HG02884 (cell line): ENCODE results near the gene CLECL1.
A peak's percentile ranks its signal among the peaks of the same experiment; 100 is the strongest.
"Not testable (repeated sequence)": the region's sequence is repeated elsewhere in the genome, so short reads cannot be mapped to it uniquely, and the experiment has no call there.

Source experiments
- ATAC-seq: cut with Tn5 transposase; IDR thresholded peaks from one replicate; pipeline ENCODE4 v1.9.1; 2021; ENCODE audit warnings: mild to moderate bottlenecking, moderate library complexity; ENCODE audit not compliant: unreplicated experiment

Gene CLECL1

DNA sequence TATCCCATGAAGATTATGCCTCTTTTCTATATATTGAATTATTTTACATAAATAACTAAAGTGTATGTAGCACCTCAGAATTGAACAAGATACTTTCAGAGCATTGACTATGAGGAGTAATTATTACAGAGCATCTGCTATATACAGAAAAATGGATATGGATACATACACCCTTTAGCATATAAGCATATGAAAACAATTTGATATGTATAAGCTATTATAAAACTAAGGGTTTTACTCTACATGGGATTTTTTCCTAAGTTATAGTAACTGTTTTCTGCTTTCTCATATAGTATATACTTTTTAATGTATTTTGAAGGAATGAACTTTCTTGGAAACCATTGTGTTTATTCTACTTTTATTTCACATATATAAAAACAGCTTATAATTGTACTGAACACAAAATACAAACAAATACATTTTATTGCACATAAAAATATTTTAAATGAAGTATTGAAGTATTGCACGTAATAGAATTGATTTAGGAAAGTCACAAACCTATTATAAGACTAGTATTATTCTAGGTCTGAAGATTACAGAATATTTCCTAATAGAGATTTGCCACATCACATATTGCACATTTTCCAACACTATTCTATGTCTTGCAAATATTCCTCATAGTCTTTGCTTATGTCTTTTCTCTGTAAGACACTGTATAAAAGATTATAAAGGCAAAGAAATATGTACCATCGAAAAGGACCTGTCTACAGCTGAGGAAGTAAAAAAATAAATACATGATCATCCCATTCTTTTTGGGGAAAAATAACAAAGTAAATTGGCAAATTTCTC, 19.4 kb upstream of the CLECL1 start:
- no peak for ATAC-seq

DNA sequence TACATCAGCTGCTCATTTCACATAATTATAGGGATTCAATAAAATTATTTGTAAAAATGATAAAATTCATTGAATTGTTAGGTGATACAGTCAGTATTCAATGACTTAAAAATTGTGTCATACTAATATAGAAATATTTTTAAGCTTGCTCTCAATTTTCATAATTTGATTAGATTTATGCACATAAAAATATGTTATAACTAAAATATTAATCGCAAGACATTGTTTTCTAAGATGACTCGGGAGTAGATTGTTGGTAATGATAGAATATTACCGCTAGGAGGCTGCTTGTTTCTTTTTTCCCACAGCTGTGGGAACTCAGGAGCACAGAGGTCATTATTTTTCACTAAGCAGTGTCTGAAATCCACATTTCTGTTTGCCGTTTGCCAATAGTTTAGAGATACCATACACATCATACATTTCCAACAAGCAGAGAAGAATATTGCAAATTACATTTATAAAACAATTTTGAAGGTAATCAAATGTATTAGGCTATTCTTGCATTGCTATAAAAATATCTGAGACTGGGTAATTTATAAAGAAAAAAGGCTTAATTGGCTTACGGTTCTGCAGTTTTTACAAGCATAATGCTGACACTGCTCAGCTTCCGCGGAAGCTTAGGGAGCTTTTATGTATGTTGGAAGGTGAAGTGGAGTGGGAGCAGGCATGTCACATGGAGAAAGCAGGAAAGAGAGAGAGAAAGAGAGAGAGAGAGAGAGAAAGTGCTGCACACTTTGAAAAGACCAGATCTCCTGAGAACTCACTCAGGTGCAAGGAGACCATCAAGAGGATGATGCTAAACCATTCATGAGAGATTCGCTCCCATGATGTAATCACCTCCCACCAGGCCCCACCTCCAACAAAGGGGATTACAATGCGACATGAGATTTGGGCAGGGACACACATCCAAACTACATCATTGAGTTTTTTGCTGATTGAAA, 18.6 kb upstream of the CLECL1 start:
- no peak for ATAC-seq

DNA sequence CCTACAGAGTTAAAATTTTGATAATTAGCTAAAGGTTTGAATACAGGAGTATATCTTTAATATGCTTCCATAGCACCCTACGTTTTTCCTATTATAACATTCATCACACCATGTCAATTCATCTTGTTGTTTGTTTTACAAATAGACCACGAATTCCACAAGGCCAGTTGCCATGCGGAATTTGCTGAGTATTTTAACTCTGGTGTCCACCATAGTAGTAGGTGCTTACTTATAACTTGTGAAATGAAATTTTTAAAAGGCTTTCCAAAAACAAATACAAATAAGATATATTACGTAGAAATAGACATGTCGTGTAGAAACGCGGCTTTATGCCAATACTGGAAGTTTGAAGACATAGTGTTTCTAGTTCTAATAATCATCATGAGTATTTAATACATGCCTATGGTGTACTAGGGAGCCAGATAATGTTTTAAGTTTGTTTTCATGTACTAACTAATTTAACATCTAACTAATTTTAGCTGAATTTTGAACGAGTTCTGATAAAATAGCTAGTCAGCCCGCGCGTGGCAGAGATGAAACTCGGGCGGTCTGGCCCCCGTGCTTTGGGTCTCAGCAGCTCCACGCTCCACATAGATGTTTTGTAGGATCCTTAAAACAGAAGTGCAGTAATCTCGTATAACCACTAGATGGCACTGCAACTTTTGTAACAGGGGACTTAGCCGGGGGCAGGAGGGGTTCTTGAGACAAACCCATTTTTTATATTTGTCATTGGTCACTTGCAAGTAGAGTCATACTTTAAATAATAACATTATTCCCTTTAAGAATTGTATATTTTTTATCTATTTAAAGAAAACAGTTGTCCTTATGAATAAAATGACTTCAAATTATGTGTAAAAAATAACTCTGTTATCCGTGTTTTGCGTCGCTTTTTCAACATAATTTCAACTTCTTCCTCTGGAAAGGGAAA, 17.6 kb upstream of the CLECL1 start:
- no peak for ATAC-seq

DNA sequence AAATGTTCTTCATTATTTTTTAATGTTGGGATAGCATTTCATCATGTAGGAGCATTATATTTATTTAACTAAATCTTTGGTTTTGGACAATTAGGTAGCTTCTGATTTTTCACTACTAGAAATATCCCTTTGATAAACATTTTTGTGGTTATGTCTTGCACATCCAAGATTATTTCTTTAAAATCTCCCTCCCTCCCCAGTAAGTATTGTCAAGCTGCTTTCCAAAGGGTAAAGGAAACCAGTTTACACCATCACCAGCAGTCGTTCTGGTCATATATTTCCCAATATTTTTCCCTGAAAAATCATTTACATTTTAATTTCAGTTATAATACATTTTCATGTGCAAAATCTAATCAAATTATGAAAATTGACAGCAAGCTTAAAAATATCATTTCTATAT, 16.7 kb upstream of the CLECL1 start:
- ATAC-seq, result no peak

DNA sequence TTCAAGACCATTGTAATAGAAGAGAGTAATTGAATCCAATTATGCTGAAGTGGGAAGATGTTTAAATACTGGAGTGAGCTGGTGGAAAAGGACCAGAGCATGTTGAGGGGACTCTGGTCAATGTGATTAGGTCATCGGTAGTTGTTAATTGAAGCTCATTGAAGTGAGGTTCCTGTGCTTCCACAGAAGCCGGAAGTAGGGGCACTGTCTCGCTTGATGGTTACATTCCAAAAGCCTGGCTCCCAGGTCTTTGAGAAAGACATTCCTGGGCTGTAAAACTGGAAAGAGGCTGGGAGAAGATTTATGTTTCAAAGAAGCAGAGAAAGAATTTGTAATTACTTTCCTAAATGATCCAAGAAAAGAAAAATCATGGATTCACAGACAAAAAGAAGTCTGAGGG, 12.3 kb upstream of the CLECL1 start:
- no peak for ATAC-seq

DNA sequence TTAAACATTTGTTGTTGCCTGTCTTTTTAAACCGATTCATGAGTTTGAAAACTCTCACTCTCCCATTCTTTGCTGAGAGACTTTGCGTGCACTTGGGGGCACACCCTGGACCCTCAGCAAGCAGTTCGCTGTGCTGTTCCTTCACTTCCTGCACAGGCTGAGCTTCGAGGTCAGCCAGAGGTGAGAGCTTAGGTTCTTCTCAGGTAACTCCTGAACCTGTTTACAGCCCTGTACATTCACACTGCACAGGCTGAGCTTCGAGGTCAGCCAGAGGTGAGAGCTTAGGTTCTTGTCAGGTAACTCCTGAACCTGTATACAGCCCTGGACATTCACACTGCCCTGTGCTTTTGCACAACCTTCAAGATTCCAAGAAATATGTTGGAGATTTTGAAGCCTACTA, 9.8 kb upstream of the CLECL1 start:
- ATAC-seq, result no peak

DNA sequence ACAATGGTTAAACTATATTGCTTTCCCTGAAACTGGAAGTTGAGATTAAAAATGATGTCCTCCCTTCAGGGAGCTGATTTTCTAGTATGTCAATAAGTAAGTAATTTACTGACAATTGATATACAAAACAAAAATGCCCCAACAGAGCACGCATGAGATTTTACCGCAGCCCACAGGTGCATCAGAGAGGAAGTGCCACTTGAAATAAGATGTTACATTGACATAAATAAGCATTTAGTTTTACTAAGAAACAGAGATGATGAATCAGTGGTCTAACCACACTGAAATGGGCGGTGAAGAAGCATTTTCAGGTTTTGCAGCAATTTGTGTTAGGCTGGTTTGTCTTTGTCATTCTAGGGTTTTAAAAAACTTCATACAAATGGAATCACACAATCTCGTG, 8.8 kb upstream of the CLECL1 start:
- ATAC-seq, result peak; percentile 64

DNA sequence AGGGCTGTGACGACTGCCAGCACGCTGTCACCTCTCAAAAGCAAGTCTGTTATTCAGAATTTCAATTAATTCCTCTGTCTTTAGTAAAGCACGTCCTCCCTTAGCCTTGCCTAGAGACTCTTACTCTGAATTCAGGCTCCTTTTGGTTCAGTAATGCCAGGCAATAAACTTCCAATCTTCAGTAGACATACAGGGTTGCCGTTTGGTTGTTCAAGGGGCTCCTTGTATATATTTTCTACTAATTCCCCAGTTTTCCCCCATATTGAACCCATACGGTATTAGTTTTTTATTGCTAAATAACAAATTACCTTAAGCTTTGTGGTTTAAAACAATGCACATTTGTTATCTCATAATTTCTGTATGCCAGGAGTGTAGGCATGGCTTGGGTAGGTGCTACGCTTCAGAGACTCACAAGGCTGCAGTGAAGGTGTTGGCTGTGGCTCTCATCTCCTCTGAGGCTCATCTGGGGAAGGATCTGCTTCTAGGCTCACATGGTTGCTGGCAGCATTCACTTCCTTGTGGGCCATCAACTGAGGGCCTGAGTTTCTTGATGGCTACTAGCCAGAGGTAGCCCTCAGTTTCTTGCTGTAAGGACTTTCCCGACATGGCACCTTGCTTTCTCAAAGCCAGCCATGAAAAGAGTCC, 7.3 kb upstream of the CLECL1 start:
- no peak for ATAC-seq

DNA sequence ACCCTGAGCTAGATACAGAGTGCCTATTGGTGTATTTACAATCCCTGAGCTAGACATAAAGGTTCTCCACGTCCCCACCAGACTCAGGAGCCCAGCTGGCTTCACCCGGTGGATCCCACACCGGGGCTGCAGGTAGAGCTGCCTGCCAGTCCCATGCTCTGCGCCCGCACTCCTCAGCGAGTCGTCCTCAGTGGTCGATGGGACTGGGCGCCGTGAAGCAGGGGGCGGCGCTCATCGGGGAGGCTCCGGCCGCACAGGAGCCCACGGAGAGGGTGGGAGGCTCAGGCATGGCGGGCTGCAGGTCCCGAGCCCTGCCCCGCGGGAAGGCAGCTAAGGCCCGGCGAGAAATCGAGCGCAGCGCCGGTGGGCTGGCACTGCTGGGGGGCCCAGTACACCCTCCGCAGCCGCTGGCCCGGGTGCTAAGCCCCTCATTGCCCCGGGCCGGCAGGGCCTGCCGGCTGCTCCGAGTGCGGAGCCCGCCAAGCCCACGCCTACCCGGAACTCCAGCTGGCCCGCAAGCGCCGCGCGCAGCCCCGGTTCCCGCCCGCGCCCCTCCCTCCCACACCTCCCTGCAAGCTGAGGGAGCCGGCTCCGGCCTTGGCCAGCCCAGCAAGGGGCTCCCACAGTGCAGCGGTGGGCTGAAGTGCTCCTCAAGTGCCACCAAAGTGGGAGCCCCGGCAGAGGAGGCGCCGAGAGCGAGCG, 6.7 kb upstream of the CLECL1 start:
- ATAC-seq, result not testable (repeated sequence)

DNA sequence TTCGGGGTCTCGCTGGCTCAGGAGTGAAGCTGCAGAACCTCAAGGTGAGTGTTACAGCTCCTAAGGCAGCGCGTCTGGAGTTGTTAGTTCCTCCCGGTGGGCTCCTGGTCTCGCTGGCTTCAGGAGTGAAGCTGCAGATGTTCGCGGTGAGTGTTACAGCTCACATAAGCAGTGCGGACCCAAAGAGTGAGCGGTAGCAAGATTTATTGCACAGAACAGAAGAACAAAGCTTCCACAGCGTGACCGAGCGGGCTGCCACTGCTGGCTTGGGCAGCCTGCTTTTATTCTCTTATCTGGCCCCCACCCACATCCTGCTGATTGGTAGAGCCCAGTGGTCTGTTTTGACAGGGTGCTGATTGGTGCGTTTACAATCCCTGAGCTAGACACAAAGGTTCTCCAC, 6.0 kb upstream of the CLECL1 start:
- ATAC-seq, result not testable (repeated sequence)

DNA sequence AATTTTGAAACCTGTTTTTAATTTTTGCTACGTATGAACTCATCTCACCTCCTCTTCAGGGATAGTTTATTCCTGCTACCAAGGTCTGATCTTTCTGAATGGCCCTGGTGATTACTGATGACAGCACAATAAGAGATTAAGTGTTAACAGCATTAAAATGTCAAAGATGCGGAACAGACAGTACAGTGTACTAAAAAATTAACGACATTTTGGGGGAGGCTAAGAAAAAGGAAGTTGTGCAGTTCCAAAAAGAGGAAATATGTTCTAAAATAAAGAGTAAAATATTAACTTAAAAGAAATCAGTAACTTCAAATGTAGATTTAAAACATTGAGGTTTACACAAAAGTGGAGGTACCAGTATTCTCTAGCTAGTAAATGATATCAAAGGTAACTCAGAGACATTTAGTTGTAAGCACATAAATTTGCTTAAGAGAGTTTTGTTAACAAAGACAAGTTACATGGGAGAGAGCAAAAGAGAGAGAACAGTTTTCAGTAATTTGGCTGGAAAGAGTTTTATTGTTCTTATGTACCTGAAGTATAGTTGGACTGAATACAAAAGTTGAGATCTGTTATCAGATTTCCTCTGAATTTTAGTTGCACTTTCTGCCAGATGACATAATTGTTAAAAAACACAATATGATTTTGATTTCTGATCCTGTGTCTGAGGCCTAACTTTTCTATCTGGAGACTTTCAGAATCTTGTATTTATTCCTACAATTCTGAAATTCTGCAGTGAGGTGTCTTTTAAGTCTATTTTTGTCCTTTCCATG, 4.2 kb upstream of the CLECL1 start:
- ATAC-seq, result no peak

DNA sequence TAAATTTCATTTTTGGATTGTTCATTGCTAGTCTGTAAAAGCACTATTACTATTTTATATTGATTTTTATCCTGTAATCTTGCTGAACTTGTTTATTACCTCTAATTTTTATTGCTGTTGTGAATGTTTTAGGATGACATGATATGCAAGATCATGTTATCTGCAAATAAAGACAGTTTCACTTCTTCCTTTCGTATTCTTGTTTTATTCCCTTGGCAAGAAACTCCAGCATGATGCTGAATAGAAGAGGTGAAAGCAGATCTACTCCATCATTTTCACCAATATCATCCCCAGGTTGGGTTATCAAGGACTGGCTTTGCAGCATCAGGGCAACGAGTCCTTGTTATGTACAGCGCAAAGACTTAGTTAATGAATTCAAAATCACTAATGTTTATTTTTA, 2.7 kb upstream of the CLECL1 start:
- ATAC-seq, result no peak

DNA sequence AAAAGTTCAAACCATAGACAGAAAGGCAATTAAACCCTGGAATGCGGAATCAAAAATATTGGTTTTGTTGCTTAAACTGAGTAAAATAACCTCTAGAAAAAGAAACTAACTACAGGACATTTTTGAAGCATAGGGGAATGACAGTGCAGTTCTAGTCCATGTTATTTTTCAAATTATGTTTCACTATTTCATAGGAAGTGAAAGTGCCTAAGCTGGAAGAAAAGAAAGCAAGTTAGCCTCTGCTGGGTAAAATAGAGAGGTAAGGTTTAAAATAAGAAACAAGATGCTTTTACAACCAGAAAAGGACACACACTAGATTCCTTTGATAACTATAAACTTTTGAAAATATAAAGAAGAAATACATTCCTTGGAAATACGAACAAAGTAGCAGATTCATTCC, 1.1 kb downstream of the CLECL1 start:
- peak; percentile 39 for ATAC-seq

DNA sequence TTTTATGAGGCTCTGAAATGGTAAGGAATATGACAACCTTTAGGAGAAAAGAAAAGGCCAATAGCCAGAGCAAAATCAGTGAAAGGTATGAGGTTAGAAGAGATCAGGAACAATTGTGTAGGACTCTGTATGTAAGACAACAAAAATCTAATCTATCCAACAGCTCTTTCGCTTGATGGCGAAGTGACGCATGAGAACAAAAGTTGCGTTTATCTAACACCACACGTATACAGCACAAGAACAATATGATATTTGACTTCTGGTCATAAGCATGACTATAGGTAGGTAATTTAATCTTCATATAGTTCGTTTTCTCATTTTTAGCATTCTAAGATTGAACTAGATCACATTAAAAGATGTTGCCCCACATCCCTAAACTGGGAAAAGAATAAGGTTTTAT, 1.5 kb downstream of the CLECL1 start:
- no peak for ATAC-seq

DNA sequence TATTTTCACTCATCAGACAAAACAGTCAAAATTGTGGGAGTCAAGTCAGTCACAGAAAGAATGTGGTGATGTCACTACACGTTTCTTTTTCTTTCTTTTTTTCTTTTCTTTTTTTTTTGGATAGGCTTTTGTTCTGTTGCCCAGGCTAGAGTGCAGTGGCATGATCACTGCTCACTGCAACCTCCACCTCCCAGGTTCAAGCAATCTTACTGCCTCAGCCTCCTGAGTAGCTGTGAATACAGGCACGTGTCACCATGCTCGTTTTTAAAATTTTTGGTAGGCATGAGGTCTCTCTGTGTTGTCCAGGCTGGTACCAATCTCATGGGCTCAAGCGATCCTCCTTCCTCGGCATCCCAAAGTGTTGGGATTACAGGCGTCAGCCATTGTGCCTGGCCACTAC, 2.3 kb downstream of the CLECL1 start:
- ATAC-seq, result no peak

DNA sequence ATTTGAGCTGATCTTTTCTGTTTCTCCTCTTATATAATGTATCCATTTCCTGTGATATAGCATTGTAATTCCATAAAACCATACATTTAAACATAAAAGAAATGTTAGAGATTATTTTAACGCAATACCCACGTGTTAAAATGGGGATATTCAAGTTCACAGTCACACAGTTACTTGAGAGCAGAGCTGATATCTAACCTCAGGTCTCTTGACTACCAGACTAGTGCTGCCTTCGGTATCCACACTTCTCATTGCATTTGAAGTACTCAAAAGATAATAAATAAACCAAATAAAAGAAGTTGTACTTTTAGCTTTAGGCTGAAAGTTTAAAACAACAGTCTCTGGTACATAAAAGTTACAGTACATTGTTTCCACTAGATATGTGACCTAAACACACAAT, 2.9 kb downstream of the CLECL1 start:
- ATAC-seq, result no peak

DNA sequence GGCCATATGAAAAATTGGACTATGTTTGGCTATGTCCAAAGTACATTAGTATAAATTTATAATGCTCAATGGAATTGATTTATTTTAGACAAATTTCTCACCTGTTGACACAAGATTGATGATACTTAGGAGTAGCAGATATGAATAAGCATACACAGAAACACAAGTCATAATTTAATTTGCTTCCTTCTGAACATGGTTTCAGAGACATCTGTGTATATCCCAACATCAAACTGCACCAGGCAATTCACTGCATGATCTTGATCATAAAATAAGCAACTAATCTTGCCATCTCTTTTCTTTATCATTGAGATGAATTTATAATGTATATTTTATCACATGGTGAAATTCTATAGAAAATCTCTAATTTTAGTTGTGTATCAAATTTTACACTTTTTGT, 3.8 kb downstream of the CLECL1 start:
- no peak for ATAC-seq

DNA sequence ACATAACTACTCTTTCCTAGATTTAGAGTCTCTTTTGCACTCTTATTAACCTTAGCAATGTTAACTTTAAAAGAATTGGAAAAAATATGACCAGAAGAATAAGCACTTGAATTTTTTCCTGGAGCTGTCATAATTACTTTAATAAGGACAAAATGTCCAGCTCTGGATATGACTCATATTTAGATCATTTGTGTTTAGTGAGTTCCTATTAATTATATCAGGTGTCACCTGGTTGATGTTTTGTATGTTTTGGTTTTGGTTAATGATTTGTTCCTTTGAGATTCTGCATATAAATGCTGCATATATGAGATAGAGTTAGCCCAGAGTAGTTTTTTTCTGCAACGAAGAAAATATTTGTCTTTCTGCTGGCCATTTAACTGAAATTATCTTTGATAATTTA, 5.1 kb downstream of the CLECL1 start:
- no peak for ATAC-seq

DNA sequence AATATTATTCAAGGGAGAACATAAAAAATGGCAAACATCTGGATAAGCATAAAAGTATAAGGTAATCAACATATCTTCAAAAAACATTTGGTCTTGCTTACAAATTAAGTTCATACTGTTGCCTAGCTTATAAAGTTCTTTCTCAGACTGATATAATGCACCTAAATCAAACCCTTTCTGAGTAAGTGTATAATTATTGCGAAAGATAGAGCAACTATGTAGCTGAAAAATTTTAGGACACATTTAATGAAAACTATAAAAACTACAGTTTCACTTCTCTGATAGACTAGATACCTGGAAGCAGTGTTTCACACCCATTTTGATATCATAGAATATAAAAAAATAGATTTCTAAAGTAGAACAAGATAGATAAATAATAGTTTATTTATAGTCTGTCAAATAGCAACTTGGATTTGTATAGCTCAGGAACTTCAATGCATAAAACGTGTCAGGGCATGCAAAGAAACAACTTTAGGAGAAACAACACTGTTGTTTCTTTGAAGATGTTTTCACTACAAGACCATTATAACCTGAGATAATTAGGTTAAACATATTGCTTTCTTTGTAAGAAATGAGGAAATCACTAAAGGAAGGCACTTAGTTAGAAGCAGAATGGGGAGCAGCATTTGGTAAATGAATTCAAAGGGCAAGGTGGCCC, 7.6 kb downstream of the CLECL1 start:
- ATAC-seq, result no peak
